Measurements from ENCODE around the gene FBXL14. TPM values are rescaled to one million over a fixed set of nuclear protein-coding genes. Genes with fewer than 3 reads are reported as not detected.

Gene FBXL14
- total RNA-seq, 4 donors from 2014 or later = 5.4 to 12.4 (median 7.6) TPM

DNA sequence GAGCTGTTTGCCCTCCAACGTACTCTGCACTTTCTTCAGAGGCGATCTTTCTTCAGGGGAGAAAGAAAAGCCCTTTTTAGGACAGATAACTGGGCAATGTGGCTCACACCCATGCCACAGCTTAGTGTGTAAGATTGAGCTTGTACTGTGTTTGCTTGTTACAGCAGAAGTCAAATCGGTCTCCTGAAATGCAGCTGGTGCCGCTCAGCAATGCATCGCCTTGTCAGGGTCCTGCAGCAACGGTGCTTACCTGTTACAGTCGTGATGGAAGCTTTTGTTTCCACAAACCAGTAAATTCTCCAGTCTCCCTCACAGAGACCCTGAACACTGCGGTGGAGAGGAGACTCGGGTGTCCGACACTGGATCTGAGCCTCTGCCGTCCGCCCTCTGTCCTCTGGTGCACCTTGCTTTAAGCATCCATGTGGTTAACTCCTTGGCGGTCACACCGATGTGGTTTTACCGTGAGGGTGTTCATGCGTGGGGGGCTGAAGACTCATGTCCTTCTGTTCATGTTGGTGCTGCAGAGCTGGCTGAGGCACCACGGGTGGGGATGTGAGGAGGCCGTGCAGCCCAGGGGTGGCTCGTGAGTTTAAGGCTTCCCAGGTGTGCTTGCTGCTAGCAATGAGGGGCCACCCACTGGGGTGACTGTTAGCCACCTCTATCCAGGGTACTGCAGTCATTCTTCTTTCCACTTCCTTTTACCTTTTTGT, 47.3 kb downstream of the FBXL14 start:
- no peaks in the 10 kb centered on the region for H3K27me3 ChIP-seq
- no peak overlapping the region for H3K4me3 ChIP-seq
- peaks cover under 1% of the 10 kb centered on the region for H3K4me1 ChIP-seq
- no peaks in the 10 kb centered on the region for H3K9me3 ChIP-seq
- peak in 1 of 2 donors; percentile 72 for DNase-seq (ENCODE audit: low spot score in 2 of 2)
- H3K36me3 ChIP-seq = no peaks in the 10 kb centered on the region
- WGBS = 89% methylated on average over 18 of the region's 19 CpGs
- no peak overlapping the region for H3K27ac ChIP-seq
- TF ChIP-seq POLR2AphosphoS5 (IDR thresholded peaks at IDR 0.05) (no peak), POLR2A (IDR thresholded peaks at IDR 0.05) (no peak), EP300 (IDR thresholded peaks at IDR 0.05) (no peak)
- TF ChIP-seq, protein P1, sequence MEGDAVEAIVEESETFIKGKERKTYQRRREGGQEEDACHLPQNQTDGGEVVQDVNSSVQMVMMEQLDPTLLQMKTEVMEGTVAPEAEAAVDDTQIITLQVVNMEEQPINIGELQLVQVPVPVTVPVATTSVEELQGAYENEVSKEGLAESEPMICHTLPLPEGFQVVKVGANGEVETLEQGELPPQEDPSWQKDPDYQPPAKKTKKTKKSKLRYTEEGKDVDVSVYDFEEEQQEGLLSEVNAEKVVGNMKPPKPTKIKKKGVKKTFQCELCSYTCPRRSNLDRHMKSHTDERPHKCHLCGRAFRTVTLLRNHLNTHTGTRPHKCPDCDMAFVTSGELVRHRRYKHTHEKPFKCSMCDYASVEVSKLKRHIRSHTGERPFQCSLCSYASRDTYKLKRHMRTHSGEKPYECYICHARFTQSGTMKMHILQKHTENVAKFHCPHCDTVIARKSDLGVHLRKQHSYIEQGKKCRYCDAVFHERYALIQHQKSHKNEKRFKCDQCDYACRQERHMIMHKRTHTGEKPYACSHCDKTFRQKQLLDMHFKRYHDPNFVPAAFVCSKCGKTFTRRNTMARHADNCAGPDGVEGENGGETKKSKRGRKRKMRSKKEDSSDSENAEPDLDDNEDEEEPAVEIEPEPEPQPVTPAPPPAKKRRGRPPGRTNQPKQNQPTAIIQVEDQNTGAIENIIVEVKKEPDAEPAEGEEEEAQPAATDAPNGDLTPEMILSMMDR (IDR thresholded peaks at IDR 0.05) = no peak

DNA sequence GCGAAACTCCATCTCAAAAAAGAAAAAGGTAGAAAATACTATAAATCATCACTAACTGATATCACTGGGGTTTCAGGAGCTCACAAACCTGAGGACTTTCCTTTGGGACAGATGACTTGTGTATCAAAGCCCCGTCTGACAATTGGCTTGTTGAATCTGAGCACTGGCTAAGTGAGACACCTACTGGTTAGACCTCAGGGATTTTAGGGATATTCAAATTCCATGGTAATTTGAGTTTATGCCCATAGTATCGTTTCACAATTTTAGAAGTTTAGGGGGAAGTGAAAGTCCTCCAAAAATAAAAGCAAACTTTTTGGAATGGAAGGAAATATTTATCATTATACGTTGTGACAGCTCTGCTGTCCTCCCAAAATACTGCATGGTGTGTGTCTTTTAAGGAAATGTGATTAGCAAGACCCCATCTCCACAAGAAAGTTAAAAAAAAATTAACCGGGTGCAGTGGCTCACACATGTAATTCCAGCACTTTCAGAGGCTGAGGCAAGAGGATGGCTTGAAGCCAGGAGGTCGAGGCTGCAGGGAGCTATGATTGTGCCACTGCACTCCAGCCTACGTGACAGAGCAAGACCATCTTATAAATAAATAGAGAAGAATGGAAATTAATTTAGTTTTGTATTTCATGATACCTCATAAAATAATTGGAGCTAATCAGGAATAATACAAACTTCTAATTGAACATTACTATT, 49.2 kb downstream of the FBXL14 start:
- TF ChIP-seq POLR2AphosphoS5 (IDR thresholded peaks at IDR 0.05) = no peak
- TF ChIP-seq, protein P1 (IDR thresholded peaks at IDR 0.05) = no peak
- TF ChIP-seq EP300 (IDR thresholded peaks at IDR 0.05) = no peak
- TF ChIP-seq POLR2A (IDR thresholded peaks at IDR 0.05) = no peak
- no peak overlapping the region for H3K27ac ChIP-seq
- DNase-seq (ENCODE audit: low spot score in 2 of 2) = peak in 1 of 2 donors; percentile 26
- peaks cover 11% of the 10 kb centered on the region for H3K4me1 ChIP-seq
- H3K9me3 ChIP-seq = no peaks in the 10 kb centered on the region
- H3K27me3 ChIP-seq = no peaks in the 10 kb centered on the region
- 48% methylated on average over 7 of the region's 7 CpGs for WGBS
- H3K4me3 ChIP-seq = no peak overlapping the region
- no peaks in the 10 kb centered on the region for H3K36me3 ChIP-seq

DNA sequence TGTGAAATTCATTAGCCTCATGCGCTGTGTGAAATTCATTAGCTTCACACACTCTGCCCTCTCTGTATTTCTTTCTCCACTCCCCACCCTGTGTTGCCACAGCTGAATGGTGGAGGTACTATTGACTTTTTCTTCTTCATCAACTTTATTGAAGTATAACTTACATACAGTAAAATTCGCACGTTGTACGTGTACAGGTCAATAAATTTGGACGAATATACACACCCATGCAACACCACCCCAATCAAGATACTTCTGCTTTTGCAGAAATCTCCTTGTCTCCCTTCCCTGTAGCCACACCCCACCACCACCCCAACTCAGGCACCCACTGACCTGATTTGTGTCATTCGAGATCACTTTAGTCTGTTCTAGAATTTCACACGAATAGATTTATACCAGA, 51.8 kb downstream of the FBXL14 start:
- TF ChIP-seq POLR2A (IDR thresholded peaks at IDR 0.05) (no peak), POLR2AphosphoS5 (IDR thresholded peaks at IDR 0.05) (no peak), EP300 (IDR thresholded peaks at IDR 0.05) (no peak)
- TF ChIP-seq, protein P1 (IDR thresholded peaks at IDR 0.05) = no peak
- Histone ChIP-seq H3K27me3 (no peaks in the 10 kb centered on the region), H3K9me3 (no peaks in the 10 kb centered on the region), H3K36me3 (no peaks in the 10 kb centered on the region), H3K4me1 (peaks cover 11% of the 10 kb centered on the region), H3K27ac (no peak overlapping the region), H3K4me3 (no peak overlapping the region)
- DNase-seq (ENCODE audit: low spot score in 2 of 2) = no peak
- 94% methylated on average over 7 of the region's 7 CpGs for WGBS

DNA sequence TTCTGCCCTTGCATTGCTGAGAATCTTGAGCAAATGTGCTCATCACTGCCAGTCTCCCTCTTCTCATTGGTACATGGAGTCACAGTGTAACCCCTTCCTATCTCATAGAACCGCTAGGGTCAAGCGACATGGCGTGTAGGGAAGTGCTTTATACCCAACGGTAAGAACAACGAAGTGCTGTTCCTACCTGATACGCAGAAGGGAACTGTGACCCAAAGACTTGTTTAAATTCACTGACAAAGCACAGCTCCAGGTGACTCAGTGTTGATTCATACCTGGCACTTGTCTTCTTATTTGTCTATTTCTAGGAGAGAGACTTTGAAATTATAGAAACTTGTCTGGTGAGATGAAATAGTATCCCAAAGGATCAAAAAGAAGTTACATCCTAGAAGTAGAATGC, 53.7 kb downstream of the FBXL14 start:
- no peak overlapping the region for H3K4me3 ChIP-seq
- TF ChIP-seq EP300 (IDR thresholded peaks at IDR 0.05) (no peak), POLR2AphosphoS5 (IDR thresholded peaks at IDR 0.05) (no peak), POLR2A (IDR thresholded peaks at IDR 0.05) (no peak)
- TF ChIP-seq, protein P1 (IDR thresholded peaks at IDR 0.05) = no peak
- no peaks in the 10 kb centered on the region for H3K27me3 ChIP-seq
- no peak overlapping the region for H3K27ac ChIP-seq
- DNase-seq (ENCODE audit: low spot score in 2 of 2) = no peak
- no peaks in the 10 kb centered on the region for H3K9me3 ChIP-seq
- H3K4me1 ChIP-seq = peaks cover 11% of the 10 kb centered on the region
- no peaks in the 10 kb centered on the region for H3K36me3 ChIP-seq
- 62% methylated on average over 6 of the region's 6 CpGs for WGBS

DNA sequence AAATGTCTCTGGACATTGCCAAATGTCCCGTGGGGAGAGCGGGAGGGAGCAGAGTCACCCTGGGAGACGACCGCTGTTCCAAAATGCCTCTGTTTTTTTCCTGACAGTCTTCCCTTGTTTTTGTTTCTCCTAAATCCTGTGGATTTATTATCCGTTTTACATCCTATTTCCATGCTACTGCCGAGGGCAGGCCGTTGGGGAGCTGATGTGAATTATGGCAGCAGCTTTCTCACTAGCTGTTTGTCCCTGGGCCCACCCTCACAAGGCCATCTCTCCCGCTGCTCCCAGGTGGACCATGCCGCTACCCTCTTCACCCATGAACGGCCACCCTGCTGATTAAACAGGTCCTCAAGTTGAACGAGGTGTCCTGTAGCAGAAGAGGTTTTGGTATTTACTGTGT, 55.2 kb downstream of the FBXL14 start:
- 90% methylated on average over 11 of the region's 11 CpGs for WGBS
- H3K36me3 ChIP-seq = no peaks in the 10 kb centered on the region
- no peak for TF ChIP-seq POLR2A (IDR thresholded peaks at IDR 0.05)
- no peak for TF ChIP-seq POLR2AphosphoS5 (IDR thresholded peaks at IDR 0.05)
- no peak for TF ChIP-seq EP300 (IDR thresholded peaks at IDR 0.05)
- TF ChIP-seq, protein P1 (IDR thresholded peaks at IDR 0.05) = no peak
- H3K9me3 ChIP-seq = no peaks in the 10 kb centered on the region
- DNase-seq (ENCODE audit: low spot score in 2 of 2) = no peak
- no peak overlapping the region for H3K4me3 ChIP-seq
- H3K27me3 ChIP-seq = no peaks in the 10 kb centered on the region
- H3K4me1 ChIP-seq = peaks cover 11% of the 10 kb centered on the region
- H3K27ac ChIP-seq = no peak overlapping the region

Data from suprapubic skin (tissue), 4 donors.